GM21381 (cell line): ENCODE results near the gene VSIG4.

ENCODE experiments used
- ATAC-seq: cut with Tn5 transposase; IDR thresholded peaks from one replicate; pipeline ENCODE4 v1.9.1; 2021; ENCODE audit warnings: mild to moderate bottlenecking, moderate library complexity; ENCODE audit not compliant: unreplicated experiment

Gene VSIG4

DNA sequence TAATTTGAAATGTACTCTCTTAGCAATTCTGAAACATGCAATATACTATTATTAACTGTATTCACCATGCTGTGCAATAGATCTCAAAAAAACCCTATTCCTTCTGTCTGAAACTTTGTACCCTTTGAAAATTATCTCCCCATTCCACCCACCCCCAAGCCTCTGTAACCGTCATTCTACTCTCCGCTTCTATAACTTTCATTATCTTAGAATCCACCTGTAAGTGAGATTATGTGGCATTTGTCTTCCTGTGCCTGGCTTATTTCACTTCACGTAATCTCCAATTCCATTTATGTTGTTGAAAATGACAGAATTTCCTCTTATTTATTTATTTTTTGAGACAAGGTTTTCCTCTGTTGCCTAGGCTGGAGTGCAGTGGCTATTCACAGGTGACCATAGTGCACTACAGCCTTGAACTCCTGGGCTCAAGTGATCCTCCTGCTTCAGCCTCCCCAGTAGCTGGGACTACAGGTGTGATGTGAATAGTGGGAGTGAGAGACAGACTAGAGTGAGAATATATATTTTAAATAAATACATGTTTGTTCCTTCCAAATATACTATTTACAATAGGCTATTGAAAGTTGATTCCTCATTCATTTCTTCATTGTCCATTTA lies 30.5 kb downstream of the VSIG4 start:
- ATAC-seq, result no peak

DNA sequence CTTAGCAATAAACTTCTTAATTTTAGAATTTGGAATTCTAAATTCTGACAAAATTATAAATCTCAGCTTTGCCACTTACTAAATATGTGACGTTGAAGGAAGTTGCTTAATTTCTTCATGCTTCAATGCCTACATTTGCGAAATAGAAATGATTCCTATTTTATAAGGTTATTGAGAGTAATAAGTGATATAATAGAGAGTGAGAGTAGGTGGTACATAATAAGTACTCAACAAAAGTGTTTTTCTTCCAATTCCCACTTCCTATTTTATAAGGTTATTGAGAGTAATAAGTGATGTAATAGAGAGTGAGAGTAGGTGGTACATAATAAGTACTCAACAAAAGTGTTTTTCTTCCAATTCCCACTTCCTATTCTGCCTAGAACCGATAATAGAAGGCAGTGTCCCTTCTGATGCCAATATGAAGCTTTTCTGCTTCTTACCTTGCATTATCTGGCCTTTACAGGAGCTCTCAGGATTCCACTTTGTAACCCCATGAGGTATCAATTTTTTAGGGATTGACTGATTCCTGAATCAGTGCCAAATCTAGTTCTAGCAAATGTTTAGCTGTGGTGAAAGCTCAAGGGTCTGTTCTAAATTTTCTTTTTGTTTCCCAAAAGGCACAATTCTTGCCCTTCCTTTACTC lies 31.4 kb downstream of the VSIG4 start:
- ATAC-seq, result no peak

DNA sequence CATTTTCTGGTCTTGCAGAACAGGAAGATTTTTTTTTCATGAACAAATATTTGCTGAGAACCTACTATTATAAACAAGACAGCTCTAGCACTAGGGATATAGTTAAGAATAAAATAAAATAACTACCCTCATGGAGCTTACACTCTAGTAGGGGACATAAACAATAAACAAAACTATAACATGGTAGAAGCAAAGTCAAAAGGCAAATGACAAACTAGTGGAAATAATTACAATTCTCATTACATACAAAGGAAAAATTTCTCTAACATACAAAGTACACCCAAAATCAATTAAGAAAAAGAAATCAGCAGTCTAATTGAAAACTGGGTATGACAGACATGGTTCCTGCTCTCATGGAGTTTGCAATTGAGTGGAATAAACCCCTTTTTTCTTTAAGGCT lies 32.0 kb downstream of the VSIG4 start:
- ATAC-seq, result no peak

DNA sequence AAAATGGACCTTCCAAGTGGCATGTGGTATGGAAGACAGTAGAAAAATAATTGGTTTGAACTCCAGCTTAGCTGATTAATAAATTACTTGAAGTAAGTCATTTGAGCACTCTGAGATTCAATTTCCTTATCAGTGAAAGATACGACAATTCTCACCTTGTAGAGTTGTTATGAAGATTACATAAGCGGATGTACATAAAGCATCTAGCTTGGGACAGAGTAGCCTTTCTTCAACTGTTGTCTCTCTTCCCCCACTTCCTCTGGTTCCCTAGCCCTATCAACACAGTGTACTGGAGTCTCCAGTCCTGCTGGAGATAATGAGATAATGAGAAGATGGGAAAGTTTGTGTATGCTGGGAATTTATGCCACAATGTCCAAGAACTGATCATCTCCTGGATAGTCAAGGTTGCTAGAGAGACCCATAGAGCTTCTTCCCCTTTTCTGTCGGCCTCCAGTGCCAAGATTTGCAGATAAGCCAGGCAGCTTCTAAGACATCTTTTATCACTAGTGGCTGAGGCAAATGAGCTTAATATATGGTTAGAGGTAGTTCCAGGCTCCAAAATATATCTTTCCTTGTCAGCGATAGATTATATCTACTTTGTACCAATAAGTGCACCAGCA lies 33.9 kb downstream of the VSIG4 start:
- ATAC-seq, result no peak

DNA sequence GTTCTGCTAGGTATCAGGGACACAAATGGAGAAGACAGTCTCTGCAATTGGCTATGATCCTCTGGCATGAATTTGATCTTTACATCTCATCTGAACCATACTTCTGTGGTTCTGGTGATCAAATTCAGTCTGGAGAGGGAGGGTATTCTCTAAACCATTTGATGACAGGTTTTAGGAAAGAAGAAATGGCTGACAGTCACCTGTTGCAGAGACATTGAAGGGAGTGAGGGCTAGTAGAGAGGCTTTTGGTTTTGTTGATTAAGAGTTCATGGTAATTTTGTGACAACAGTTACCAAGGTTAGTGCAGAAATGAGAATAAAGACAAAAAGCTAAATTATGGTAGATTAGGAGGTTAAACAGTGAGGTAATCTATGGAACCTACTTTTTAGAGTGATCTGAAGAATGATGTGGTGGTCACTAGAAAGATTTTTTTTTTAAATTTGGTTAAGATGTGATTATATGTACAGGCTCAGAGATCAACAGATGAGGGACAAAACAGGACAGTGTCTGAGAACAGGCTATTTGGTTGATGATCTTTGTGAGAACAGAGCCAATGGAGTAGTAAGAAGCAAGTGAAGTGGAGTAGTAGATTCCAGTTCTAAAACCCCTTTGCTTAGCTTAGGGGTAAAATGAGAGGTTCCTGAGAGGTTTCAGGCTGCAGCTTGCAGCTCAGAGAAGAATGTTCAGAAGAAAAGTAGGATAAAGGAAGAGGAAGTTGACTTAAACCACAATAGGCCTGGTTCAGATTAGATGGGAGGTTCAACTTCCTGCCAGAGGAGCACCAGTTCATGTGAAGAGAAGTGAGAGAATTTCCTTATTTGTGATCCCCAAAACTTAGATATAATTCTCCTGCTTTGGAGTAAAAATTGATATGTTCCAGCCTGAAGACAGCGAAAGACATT lies 34.7 kb downstream of the VSIG4 start:
- no peak for ATAC-seq

DNA sequence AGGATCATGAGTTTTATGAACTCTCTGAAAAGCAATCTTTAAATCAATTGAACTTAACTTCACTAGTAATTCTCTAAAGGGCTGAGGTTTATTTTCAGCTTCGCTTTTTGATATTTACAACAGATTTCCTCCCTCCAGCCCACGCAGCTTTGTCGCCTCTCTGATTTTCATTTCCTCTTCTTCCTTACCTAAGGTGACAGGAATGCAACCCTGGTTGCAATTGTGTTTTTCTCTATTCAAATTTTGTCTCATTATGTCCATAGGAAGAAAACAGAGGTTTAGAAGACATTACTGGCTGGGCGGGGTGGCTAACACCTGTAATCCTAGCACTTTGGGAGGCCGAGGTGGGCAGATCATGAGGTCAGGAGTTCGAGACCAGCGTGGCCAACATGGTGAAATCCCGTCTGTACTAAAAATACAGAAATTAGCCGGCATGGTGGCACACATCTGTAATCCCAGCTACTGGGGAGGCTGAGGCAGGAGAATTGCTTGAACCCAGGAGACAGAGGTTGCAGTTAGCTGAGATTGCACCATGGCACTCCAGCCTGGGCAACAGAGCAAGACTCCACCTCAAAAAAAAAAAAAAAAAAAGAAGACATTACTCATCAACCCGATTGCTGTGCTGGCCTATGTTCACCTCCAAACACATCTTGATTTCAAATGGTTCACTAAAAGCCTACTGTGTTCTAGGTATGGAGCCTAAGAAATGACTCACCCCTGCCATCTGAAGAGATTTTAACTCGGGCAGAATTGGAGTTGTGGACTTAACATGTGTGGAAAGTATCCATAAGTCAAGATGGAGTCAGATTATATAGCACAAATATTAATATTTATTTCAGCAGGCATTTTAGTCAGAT lies 36.8 kb downstream of the VSIG4 start:
- no peak for ATAC-seq

DNA sequence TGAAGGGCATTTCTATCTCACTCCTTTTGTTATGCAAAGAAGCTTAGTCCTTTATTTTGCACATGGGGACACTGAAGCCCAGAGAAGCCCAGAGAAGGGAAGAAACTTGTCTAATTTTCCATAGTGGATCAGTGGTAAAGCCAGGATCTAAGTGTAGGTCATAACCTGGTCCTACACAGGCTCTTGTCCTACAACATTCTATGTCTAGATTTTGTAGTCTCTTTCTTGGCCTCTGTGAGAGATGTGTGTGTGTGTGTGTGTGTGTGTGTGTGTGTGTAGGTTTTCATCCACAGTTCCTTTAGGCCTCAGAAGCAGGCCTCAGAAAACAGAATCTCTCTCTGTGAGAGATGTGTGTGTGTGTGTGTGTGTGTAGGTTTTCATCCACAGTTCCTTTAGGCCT lies 38.3 kb downstream of the VSIG4 start:
- ATAC-seq, result no peak

DNA sequence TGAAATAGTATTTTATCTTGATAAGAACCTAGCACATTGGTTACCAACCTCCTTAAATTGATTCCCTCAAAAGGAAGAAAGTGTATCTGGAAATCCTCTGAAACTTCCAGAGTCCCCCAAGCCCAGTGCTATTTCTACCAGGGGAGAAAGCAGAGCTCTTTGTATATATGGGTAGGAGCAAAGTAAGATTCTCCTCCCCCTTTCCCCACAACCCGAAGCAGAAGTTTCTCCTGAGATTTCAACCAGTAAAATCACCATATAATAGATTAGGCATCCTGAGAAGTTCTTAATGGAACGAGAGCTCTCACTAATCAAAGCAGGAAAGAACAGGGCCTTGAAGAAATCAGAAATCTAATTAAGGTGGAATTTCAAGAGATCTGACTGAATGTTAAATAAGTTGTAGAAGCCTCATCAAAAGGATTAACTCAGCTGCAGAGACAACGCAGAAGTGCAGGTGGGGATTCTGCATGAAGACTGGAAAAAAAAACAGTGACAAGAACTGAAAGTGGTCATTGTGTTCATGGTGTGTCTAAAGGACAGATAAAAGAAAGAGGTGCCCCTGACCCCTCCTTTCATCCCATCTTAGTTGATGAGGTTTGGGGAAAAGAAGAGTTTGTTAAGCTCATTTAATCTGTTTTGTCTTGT lies 39.1 kb downstream of the VSIG4 start:
- ATAC-seq, result no peak

DNA sequence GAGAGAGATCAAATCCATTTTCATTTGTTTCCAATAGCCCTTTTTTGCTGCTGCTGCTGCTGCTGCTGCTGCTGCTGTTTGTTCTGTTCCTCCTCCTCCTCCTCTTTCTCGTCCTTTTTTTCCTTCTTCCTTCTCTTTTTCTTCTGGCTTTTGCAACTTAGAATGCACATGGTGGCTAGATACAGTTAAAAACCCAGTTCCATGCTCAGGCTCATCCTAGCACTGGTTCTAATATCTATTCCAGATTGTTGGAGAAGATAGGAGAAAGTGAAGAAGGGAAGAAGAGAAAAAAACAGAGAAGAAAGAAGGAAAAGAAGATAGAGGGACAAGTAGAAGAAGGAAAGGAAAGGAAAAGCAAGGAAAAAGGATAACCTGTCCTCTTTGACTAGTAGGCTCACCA lies 39.7 kb downstream of the VSIG4 start:
- no peak for ATAC-seq

DNA sequence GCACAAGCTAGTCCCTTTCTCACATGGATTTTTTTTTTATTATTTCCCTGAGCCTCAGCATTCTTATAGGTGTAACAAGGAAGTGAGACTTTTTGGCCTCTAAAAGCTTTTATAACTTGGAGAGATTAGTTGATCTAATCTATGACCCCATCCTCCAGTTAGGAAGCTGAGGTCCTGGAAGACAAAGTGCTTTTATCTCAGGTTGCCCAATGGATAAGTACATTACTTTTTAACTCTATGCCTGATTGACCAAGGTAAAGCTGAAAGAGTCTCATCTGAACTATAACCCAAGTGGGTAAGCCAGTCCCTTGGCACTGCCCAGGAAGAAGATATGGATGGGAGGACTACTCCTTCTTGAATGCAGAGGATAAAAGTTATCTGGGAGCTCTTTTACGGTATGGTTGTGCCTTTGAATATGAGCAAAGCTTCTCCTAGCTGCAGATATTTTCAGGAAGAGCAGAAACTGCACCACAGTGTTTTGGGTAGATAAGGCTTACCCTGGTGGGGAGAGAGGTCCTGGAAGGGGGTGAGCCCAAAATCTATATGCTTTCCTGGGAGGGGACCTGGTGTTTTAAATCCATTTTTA lies 40.2 kb downstream of the VSIG4 start:
- no peak for ATAC-seq

DNA sequence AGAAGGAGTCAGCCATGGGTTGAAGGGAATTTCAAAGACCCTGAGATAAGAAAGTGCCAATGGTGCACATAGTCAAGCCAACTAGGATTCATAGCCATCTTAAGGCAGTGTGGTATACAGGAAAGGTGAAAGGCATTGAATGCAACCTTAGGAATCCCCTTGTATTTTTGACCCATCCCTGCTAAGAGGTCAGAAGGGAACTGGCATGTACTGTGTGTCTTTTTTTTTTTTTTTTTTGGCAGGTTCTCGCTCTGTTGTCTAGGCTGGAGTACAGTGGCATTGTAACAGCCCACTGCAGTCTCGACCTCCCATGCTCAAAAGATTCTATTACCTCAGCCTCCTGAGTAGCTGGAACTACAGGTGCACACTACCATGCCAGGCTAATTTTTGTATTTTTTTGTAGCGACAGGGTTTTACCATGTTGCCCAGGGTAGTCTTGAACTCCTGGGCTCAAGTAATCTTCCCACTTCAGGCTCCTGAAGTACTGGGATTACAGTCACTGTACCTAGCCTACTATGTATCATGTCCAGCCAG lies 40.8 kb downstream of the VSIG4 start:
- ATAC-seq, result no peak

DNA sequence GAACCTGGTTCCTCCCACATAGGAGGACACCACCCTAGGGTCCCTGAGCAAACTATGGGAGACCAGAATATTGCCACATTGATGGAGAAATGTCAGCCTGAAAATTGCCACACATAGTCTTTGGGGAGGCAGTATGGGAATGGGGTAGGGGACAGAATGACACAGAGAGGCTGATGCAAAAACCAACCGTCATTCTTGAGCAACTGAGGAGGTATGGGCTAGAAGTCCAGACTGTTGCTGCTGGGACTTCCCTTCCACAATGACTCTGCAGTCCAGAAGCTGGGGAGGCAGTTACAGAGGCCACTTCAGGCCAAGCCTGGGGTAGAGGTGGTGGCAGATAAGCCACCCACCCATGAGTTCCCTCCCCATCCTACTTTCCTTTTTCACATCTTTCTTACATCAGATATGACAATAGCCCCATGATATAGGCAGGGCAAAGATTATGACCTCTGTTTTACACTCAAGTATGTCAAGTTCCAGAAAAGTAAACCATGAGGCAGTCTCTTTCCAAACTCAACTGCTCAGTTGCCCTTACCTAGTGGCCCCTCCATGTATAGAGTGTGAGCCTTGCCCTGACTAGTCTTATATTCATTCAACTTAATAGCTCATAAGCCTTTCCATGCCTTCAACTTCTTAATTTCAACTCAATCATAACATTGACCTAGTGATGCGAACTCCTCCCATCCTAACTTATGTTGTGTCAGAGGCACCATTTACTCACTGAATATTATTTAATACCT lies 41.7 kb downstream of the VSIG4 start:
- ATAC-seq, result no peak

DNA sequence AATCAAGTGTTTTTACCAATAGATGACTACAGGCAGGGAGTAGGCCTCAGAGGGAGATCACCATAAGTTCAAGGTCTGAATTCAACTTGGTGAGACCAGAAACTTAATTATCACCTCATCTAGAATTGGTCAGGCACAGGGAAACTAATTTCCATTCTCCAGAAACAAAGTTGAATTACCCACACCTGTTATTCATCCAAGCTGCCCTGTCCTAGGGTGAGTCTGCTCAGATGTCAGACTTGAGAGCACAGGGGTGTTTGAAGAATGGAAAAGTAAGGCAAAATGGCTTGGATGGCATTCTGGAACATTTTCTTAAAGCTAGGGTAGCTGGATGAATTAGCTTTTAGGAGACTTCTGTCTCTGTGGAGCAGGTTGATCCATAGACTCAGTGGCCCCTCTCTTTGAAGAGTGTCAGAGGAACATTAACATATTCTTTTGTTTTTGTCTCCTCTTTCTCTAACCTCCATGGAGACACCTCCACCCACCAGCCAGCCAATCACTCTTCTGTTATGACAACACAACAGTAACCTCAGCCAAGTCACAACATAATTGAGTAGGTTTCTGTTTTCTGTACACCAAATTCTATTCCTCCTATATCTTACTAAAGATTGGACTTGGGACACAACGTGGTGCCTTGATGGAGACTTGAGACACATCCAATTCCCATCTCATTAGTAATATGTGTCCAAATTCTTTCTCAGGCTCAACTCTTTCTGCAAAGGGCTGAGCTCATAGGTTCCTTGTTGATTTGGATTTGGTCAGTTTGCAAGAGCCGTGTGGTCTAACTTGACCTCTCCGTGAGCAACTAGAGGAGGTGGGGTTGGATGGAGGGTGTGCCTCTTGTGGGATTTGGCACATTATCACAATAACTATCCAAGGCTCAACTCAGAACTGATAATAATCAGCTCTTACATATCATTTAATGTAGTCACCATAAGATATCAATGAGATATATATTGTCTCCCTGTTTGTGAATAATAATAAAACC lies 45.1 kb downstream of the VSIG4 start:
- no peak for ATAC-seq

DNA sequence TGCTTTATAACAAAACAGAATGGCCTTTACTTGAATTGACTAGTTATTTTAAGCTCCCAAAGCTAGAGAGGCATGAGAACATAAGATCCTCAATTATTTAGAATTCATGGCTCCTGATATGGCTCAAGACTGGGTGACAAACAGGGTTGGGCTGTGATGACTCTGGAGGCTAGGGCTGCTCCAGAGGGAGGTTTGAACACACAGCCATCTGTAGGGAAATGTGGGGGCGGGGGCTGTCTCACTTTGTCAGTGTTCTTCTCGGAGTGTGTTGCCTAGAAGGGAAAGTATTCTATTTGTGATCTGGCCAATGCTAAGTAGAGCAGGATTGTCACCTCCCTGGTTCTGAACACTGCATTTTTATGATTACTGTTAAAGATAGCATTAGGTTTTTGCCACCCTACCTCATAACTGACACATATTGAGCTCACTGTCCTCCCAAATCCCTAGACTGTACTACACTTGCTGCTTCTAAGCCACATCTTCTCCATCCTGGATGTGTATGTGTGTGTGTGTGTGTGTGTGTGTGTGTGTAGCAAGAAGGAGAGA lies 45.9 kb downstream of the VSIG4 start:
- ATAC-seq, result no peak

DNA sequence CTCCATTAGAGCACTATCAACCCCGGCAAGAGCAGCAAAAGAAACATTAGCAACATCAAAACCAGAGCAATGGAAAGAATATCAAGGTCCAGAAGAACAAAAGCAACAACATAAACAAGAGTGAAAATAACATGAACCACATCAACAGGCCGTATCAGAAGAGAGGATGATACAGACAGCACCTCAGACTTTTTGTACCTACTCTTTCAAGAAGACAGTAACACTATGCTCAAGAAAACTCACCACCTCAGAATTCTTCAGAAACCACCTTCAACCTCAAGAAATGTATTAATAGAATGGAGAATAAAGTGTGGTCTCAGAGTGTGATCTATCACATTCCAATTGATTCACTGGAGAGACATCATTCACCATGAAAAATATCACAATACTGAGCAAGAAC lies 46.5 kb downstream of the VSIG4 start:
- no peak for ATAC-seq

DNA sequence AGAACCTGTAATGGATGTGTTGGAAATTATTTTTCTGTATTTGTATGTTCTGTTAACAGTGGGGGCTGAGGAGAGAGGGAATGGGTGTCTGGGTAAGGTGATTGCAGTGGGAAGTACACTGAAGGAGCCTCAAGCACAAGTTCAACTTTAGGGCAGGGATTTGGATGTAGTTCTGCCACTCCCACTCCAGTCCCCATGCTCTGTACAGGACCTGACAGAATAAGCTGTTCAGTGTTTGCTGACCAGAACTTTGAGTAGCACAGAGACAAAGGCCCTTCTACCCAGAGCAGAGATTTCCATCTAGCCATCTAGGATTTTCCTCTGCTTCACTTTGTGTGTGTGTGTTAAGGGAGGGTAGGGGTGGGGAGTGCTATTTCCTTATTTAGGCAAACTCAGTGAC lies 49.2 kb downstream of the VSIG4 start:
- no peak for ATAC-seq

DNA sequence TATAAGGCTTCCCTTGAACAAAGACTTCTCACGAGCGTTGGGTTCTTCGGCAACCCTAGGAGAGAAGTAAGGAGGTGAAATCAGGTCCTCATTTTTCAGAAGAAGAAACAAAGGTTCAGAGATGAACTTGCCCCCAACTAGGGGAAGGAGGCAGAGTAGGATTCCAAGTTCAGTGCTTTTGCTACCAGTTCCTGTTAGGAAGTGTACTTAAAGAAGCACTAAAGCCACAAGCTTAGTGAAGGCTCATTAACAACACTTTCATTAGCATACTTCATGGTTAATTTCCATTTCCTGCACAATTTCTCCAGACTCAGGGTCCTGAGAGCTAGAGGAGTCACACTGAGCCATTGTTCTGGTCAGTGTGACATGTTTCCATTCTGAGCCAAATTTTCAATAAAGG lies 52.1 kb downstream of the VSIG4 start:
- ATAC-seq, result no peak
